Suppressor macrophage treated with lipopolysaccharide for 4 hours (primary cell): ENCODE data around the gene STAT1.
"Not testable (repeated sequence)": the region's sequence is repeated elsewhere in the genome, so short reads cannot be mapped to it uniquely, and the experiment has no call there.

Experiments used
- DNase-seq: peaks from one replicate; pipeline ENCODE4 v3.0.0-alpha.2; 2020

STAT1 gene

DNA sequence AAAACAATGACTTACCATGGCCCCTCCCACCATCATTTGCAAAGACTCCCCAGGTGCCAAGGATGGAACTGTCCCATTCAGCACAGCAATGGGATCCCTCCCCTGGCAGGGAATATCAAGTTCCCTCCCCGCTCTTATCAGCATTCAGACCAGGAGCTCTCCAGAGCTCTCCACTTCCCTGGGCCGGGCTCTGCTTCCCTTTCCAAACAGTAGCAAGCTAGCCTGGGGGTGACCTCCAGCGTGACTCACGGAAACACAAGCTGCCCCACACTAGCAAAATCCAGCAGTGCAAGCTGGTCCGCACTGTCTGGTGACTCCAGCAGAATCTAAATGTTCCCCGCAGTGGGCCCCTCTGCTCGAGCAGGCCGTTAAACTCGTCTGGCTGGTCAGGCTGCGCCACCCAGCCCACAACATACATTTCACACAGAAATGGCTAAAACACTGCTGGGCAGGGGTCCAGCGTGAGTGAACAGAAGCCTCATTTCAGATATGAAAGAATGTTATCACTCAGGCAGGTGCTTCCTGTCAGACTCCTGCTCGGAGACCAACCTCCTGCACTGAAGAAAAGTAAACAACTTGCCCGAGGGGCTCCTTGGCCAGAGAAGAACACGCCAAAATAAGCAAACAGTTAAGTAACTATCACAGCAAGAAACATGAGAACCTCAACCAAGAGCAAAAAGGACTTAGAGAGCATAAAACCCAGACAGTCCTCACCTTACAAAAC is 33.9 kb downstream of the STAT1 start:
- peak; percentile 23 for DNase-seq

DNA sequence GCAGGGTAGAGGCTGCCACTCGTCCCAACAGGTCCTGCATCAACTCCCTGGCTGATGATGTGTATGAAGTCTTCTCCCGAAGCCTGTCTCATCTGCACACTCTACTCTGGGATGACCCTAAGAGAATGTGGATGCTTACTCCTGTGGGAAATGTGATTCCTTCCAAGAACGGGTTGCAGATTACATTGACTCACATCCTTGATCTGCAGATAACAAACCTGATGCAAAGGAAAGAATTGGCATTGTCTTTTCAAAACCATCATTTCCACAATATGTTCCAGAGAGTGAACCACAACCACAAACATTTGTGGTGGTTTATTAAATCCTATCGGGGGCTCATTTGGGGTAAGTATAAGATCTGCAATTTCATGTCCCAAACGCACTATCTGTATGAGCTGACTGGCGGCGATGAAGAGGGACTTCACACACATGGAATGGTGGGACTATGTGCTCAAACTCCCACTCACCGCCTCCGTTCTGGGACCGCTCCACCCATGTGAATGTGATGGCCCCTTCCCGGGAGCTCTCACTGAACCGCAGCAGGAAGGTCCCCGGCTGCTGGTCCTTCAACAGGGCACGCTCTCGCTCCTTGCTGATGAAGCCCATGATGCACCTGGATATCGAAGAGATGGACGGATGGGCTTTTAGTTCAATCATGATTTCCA is 35.5 kb downstream of the STAT1 start:
- no peak for DNase-seq

DNA sequence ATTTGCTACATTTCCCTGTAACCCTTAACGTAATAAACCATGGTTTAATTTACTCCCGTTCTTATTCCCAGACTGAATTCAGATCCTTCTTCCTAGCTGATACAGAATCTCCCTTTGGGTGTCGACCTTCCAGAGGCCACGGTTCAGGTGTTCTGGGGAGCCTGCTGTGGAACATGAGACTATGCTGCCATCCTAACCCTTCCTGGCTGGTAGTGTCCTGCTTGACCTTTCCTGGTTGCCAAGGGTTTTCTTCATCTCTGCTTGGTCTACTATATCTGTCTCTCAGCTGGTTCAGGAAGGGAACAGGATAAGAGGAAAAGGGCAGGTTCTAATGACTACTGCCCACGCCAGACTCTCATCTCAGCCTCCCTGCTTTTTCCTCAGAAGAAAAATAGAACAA is 36.5 kb downstream of the STAT1 start:
- DNase-seq, result no peak

DNA sequence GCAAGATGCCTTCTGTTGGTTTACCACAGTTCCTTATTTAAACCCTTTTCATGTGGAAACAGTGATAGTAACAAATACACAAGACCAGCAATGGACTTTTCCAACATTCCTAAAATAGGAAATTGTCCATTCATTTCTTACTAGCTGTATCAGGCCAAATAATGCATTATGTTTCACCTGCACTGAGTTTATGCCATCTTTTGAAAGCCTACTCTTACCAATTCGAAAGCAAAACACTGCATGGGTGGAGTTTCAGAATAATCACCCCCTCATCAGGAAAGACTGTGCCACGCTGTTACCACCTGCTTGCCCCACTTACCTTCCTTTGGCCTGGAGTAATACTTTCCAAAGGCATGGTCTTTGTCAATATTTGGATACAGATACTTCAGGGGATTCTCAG is 37.5 kb downstream of the STAT1 start:
- no peak for DNase-seq

DNA sequence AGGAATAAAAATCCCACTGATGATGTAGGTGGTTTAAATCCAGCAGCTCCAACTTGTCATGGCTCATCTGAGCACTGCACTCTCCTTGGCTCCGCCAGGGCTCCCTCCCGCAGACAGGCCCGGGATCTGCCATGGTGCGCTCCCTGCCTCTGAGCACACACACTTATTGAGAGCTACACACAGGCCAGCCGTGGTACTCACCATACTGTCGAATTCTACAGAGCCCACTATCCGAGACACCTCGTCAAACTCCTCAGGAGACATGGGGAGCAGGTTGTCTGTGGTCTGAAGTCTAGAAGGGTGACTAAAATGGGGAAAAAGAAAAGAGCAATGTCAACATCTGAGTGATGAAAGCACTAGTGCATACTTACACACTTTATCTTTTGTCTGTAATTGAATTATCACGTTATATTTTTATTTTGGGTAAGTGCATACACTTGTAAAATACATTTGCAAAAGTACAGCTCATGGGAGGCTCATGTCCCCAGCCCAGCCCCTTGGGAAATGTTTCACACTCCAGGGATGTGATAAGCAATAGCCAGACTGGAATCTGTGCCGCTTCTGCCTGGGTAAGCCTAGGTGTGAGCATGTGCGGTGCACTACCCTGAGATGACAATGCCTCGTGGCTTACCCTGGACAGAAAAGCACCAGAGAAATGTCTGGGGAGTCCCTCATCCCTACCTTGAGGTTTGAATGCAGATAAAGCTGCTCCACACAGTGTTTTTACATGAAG is 39.2 kb downstream of the STAT1 start:
- DNase-seq, result no peak

DNA sequence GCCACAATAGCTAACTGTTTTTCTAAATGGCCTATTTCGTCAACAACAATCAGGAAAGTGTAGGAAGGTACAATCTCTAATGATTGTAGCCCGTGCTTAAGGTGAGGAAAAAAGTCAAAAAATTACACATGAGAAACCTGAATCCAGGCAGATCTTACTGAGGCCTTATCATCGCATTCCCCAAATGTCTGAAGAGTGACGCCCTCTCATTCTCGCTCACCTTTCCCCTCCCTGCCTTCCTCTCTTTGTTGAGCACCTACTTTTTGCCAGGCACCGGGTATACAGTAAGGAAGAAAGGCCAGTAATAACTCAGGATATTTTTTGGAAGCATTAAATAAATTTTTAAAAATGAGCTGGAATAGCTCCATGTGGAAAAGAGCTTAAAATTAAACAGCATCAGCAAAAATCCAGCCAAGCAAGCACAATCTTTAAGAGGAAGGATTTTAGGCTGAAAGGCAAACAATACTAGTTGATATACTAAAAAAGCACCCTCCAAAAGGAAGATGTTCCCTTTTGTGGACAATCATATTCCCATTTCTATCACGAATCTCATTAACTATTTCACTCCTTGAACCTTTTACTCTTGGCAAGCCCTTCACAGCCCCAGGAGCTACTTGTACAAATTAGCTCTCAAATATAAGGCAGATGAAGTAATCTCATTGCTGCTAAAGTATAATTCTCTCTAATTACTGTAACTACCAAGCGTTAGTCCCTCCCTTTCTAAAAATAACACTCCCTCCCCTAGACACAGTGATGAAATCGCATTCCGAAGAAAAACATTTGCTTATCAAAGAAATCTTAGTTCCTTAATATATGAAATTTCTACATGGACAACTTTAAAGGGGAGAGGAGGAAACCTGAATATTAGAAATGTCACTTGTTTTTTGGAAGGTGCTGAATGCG is 40.0 kb downstream of the STAT1 start:
- no peak for DNase-seq

DNA sequence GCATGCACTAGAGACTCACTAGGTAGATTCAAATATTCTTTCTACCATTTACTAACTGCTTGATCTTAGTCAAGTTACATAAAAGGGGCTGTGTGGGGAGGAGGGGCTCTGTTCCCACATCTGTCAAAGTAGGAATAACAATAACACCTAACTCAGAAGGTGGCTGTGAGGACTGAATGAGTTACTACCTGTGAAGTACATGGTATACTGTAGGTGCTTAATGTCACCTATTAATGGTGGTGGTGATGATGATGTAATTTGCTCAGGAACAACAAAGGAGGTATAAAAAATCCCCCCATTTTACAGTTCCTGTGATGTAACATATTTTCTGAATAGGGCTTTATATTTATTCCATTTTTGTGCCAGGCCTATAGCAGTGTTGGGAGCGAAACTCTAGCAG is 40.7 kb downstream of the STAT1 start:
- DNase-seq, result no peak

DNA sequence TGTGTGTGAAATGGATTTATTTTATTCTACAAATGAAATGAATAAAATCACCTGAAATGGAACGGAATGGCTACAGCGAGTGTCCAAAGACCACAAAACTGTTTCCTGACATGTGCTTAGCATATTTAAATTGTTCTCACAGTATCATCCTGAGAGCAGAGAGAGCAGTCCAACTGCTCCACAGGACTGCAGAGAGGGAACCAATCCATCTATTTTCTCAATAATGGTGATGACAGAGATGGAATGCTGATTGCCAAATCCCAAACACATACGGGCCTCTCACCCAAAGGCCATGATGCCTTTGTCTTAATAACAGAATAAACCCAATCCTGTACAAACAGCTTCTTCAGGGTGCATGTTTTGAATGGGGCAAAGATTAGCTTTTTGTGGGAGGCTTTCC is 41.1 kb downstream of the STAT1 start:
- DNase-seq, result no peak

DNA sequence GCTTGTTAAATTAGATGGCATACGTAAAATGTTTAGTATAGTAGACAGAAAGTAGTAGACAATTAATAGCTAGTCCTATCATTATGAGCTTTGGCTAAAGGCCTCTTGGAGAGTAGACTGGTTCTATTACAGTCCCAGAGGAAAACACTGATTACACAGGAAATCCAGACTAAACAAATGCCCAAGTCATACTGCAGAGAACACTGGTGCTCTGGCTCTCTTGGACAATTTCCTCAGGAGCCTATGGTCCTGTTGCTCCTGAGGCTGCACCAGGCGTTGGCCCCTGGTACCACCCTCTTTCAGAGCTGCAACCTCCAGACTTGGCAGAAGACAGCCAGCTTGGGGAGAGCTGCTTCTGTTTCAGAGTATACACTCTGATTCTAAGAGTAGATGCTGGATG is 41.8 kb downstream of the STAT1 start:
- no peak for DNase-seq

DNA sequence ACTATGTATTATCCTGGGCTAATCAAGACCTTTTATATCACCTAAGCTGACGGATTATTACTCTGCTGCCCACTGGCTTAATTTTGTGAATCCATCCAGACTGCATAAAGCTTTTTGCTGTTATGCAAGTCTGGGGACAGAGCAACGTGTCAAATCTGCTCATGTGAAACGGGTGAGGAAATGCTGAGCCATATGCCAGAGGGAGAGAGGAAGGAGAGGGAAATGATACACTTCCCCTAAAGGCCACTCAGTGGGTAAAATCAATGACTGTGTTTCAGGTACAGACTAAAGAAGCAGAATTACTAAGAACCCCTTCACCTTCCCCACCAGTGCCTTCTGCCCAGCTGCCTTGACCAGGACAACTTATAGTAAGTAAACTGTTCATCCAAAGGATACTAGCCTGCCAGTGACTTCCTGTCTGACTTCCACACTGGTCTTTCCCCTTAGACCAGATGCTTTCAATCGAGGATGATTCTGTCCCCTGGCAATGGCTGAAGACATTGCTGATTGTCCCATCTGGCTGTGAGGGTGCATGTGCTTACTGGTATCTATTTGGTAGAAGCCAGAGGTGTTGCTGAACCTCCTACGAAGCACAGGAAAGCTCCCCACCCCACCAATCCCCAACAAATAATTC is 43.0 kb downstream of the STAT1 start:
- peak; percentile 79 for DNase-seq

DNA sequence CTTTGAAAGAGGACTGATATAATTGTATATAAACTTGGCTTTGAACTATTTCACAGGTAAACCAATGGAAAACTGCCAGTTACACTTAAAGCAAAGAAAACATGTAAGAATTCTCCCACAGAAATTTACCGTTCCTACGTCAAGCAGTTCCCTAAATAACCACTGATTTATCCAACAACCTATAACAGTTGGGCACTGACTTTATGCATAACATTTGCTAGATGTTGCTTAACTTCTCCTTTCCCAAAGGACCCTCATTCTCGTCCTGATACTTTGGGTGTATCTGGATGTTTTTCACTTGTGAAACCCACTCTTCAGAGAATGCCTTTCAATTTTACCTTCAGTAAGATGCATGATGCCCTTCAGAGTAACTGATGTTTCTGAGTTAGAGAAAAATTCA is 43.8 kb downstream of the STAT1 start:
- DNase-seq, result peak; percentile 25

DNA sequence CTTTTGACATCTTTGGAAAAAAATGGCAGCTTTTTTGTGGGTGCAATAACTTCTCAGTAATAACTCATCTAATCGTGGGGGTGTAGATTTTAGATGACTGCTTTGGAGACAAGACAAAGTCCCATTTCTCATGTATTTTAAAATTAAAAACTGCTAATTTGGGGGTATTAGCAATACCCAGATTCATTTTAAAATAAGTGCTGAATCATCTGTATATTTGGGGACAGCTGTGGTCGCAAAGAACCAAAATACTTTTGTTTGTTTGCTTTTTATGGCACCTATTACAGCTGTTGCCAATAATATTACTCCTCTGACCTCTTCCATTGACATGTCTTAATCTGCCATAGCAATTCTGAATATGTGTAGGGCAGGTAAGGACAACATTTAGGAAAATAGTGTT is 45.4 kb downstream of the STAT1 start:
- DNase-seq, result no peak

DNA sequence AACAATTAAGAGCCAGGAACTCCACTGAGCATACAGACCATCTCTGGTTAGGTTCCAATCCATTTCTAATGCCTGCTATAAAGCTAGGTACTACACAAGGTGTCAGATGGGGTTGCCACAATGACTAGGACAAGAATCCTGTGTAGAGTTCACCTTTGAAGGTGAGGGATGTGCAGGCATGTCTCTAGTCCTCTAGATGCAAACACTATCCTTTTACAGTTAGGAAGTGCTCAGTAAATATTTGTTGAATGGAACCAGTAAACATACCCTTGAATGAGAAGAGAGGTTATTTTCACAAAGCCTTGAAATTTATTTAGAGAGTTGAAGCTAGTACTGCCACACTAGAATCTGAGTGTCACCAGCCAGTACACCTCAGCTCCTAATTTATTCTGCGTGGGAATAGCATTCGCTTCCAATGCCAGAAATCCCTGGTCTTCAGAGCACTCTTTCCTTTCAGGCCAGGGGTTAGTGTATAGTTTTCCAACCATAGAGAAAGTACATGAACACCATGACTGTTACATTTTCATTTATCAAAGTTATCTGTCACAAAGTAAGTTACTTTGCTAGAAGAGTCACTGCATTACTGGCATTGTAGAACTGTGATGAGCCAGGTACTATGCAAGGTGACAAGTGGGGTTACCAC is 48.3 kb downstream of the STAT1 start:
- DNase-seq, result no peak

DNA sequence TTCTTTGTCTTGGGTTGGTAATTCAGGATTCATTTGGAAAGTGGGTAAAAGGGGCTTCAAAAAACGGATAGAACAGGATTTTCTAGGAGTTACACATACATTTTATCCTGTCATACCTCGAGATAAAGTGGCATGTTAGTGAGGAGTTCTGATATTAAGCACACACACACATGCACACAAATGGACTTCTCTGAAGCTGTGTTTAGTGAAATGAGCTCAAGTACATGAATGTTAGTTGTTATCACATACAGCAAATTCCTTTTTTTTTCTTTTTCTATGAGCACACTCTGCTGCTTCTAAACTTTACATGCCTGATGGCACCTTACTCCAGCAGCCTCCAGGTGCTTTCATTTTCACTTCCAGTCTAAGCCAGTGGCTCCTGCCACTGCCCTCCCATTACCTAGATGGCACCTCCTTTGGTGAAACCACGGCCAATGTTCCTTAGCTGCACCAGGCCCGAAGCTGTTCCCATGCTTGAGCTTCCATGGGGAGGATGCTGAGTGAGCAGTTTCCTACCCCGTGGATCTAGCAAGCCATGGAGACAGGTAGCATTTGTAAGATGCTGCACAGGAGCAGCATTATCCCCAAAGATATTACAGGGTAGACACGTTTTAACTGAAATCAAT is 49.7 kb downstream of the STAT1 start:
- DNase-seq, result no peak

DNA sequence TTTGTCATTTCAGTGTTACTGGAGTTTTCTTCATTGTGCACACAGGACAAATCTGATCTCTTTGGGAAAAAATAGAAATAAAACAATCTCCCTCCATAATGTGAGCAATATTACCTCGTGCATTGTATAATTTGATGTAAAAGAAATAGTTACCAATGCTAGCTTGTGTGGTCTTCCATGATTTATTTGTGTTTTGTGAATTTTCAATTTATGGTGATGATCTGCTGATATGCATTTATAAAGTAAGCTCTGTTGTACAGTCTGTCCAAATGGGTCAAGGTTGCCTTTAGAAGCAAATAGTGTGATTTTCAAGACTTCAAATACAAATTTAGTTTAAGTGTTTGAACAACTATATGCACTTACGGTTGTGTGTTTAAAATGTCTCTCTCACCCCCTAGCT is 50.9 kb downstream of the STAT1 start:
- DNase-seq, result no peak

DNA sequence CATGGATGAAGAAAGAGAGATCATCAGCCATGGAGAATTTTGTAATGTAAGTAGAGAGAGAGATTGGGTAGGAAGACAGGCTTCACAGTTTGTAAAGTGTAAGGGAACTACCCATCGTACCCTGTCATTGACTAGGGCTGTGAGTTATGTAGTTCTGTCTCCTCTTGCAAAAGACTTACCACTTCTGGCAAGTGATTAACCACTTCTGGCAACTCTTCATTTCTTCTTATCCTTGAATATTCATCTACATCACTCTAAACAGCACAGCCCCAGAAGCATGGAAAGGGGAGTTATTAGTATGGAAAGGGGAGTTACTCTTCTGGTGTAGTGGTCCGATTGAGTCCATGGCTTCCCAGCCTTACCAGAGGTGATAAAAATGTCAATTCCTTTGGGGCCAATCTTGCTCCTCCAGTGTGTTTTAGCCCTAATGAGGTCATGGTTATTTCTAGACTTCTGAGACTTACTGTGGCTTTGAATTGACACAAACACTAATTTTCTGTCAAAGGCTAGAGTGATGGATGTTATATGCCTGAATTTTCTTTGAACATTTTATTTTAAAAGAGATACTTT is 52.0 kb downstream of the STAT1 start:
- peak; percentile 41 for DNase-seq

DNA sequence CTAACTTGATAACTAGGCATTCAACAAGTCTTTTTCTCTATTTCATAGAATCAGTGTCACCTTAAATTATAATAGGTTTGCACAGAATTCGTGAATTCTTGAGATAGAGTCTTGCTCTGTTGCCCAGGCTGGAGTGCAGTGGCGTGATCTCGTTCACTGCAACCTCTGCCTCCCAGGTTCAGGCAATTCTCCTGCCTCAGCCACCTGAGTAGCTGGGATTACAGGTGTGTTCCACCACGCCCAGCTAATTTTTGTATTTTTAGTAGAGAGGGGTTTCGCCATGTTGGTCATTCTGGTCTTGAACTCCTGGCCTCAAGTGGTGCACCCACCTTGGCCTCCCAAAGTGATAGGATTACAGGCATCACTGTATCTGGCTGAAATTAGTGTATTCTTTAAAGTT is 52.9 kb downstream of the STAT1 start:
- DNase-seq, result not testable (repeated sequence)

DNA sequence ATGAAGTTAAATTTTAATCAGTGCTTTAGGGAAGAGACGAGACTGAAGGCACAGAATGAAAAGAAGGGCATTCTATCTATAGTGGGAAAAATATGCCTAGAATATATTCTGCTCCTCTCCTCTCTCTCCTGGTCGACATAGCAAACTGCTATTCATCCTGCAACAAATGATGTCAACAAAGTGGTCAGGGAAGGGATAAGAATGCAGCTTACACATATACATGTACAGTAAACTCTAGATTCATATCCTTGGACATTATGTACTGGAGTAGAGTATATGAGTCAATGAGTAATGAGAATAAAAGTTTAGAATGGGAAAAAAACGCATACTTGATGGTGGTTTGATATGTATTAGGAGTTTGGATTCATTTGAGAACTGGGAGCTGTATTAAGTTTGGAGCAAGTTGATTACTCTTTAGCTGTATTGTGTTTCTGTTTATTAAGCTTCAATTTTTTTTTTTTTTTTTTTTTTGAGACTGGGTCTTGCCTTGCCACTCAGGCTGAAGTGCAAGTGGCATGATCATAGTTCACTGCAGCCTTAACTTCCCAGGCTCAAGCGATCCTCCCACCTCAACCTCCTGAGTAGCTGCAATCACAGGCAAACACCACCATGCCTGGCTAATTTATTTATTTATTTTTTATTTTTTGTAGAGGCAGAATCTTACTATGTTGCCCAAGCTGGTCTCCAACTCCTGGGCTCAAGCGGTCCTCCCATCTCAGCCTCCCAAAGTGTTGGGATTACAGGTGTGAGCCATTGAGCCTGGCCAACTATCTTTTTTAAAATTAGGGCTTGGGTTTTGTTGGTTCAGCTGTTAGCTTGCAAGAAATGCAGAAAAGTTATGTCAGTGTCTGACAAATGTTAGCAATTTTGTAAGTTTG is 53.8 kb downstream of the STAT1 start:
- no peak for DNase-seq

DNA sequence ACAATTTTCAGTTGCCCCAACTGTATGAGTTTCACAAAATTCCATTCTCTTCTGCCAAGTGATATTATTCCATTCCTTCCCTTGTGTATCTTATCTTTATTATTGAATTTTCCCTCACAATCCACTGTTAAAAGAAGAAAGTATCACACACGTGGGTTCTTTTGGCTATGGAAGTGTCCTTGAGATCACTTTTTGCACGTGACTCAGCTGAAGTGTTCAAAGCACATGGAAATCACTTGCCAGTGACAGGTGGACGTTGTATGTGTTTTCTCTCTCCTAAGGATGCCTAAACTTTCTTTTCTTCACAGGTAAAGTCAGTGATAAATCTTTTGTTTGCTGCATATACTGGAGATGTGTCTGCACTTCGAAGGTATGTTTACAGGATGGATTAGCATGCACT is 60.7 kb downstream of the STAT1 start:
- no peak for DNase-seq

DNA sequence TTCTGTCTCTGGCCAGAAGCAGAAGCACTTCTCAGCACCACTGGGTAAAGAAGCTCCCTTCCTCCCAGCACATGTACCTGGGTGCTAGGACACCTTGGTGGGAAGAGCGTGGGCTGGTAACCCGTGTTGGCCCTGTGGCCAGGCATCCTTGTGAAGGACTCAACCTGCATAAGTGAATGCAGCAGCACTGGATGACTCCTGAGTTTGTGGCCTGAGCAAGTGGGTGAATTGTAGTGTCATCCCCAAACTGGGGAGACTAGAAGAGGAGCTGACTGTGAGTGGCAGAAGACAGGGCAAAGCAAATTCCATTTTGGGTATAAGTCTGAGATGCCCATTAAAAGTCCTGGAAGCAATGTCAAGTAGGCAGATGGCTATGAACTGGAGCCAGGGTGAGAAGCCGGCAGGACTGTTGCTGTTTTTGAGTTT is 63.4 kb downstream of the STAT1 start:
- DNase-seq, result no peak
